ENCODE data around the gene MPDZ.

The MPDZ gene

GRCh38 chr9:13131991-13132390 is 147.5 kb downstream of the MPDZ start:
- Histone ChIP-seq H3K27ac (no peak overlapping the region), H3K4me3 (no peak overlapping the region)
- no peak for TF ChIP-seq CTCF (IDR thresholded peaks at IDR 0.05)
- DNase-seq (ENCODE audit: low spot score): no peak

GRCh38 chr9:13131416-13131815 is 148.1 kb downstream of the MPDZ start:
- DNase-seq (ENCODE audit: low spot score): no peak
- no peak overlapping the region for H3K4me3 ChIP-seq
- no peak overlapping the region for H3K27ac ChIP-seq
- no peak for TF ChIP-seq CTCF (IDR thresholded peaks at IDR 0.05)

GRCh38 chr9:13128266-13128860 is 151.1 kb downstream of the MPDZ start:
- no peak for DNase-seq (ENCODE audit: low spot score)
- no peak overlapping the region for H3K27ac ChIP-seq
- no peak for TF ChIP-seq CTCF (IDR thresholded peaks at IDR 0.05)
- H3K4me3 ChIP-seq: no peak overlapping the region

GRCh38 chr9:13127131-13127530 is 152.4 kb downstream of the MPDZ start:
- Histone ChIP-seq H3K27ac (no peak overlapping the region), H3K4me3 (no peak overlapping the region)
- no peak for TF ChIP-seq CTCF (IDR thresholded peaks at IDR 0.05)
- no peak for DNase-seq (ENCODE audit: low spot score)

- no peak for TF ChIP-seq CTCF (IDR thresholded peaks at IDR 0.05)
- Histone ChIP-seq H3K27ac (no peak overlapping the region), H3K4me3 (no peak overlapping the region)
- DNase-seq (ENCODE audit: low spot score): no peak
Observed at GRCh38 chr9:13125261-13125660, 154.2 kb downstream of the MPDZ start.

GRCh38 chr9:13122756-13123369 is 156.6 kb downstream of the MPDZ start:
- no peak for TF ChIP-seq CTCF (IDR thresholded peaks at IDR 0.05)
- DNase-seq (ENCODE audit: low spot score): no peak
- H3K4me3 ChIP-seq: no peak overlapping the region
- no peak overlapping the region for H3K27ac ChIP-seq

GRCh38 chr9:13118313-13118712 is 161.2 kb downstream of the MPDZ start:
- no peak for TF ChIP-seq CTCF (IDR thresholded peaks at IDR 0.05)
- Histone ChIP-seq H3K4me3 (no peak overlapping the region), H3K27ac (no peak overlapping the region)
- no peak for DNase-seq (ENCODE audit: low spot score)

All from coronary artery (tissue), 2 donors.